ENCODE measurements around the gene ANKRD44.

The ANKRD44 gene

GRCh38 chr2:196971574-196972279, 338.9 kb downstream of the ANKRD44 start:
- Mint-ChIP-seq H3K9me3 (peaks cover 0 to 4% of the 10 kb centered on the region in 2 donors), H3K4me3 (no peak overlapping the region), H3K27me3 (no peaks in the 10 kb centered on the region), H3K27ac (no peak overlapping the region), H3K4me1 (peaks cover 14% of the 10 kb centered on the region)
- DNase-seq (no peak), ATAC-seq (peak; percentile 91)

GRCh38 chr2:196970099-196970498, 340.5 kb downstream of the ANKRD44 start:
- no peak overlapping the region for H3K4me3 Mint-ChIP-seq
- peaks cover 13% of the 10 kb centered on the region for H3K4me1 Mint-ChIP-seq
- ATAC-seq (no peak), DNase-seq (no peak)
- no peaks in the 10 kb centered on the region for H3K27me3 Mint-ChIP-seq
- no peak overlapping the region for H3K27ac Mint-ChIP-seq
- H3K9me3 Mint-ChIP-seq = peaks cover 0 to 4% of the 10 kb centered on the region in 2 donors

GRCh38 chr2:196968516-196968915, 342.1 kb downstream of the ANKRD44 start:
- no peak for ATAC-seq

GRCh38 chr2:196967775-196968174, 342.8 kb downstream of the ANKRD44 start:
- H3K9me3 Mint-ChIP-seq = peaks cover 0 to 4% of the 10 kb centered on the region in 2 donors

More at GRCh38 chr2:196968516-196968915, 342.1 kb downstream of the ANKRD44 start:
- peaks cover 0 to 4% of the 10 kb centered on the region in 2 donors for H3K9me3 Mint-ChIP-seq
- DNase-seq = no peak
- H3K27ac Mint-ChIP-seq = peak overlapping the region in 1 of 2 donors; percentile 0
- no peak overlapping the region for H3K4me3 Mint-ChIP-seq
- peaks cover 12% of the 10 kb centered on the region for H3K4me1 Mint-ChIP-seq
- H3K27me3 Mint-ChIP-seq = no peaks in the 10 kb centered on the region

GRCh38 chr2:196967116-196967515, 343.5 kb downstream of the ANKRD44 start:
- Mint-ChIP-seq H3K9me3 (peaks cover 0 to 4% of the 10 kb centered on the region in 2 donors), H3K27ac (no peak overlapping the region), H3K4me3 (no peak overlapping the region), H3K27me3 (no peaks in the 10 kb centered on the region), H3K4me1 (peaks cover 26% of the 10 kb centered on the region)
- DNase-seq (no peak), ATAC-seq (no peak)

More at GRCh38 chr2:196967775-196968174, 342.8 kb downstream of the ANKRD44 start:
- peak overlapping the region in 1 of 2 donors; percentile 51 for H3K27ac Mint-ChIP-seq
- peaks cover 19% of the 10 kb centered on the region for H3K4me1 Mint-ChIP-seq
- no peak for ATAC-seq
- no peak overlapping the region for H3K4me3 Mint-ChIP-seq
- no peak for DNase-seq
- H3K27me3 Mint-ChIP-seq = no peaks in the 10 kb centered on the region

- Mint-ChIP-seq H3K4me3 (no peak overlapping the region), H3K27ac (no peak overlapping the region)
- ATAC-seq = no peak
Observed at GRCh38 chr2:196966061-196966460, 344.5 kb downstream of the ANKRD44 start.

GRCh38 chr2:196965651-196966050, 344.9 kb downstream of the ANKRD44 start:
- Mint-ChIP-seq H3K27ac (no peak overlapping the region), H3K9me3 (peaks cover 0 to 4% of the 10 kb centered on the region in 2 donors), H3K4me3 (no peak overlapping the region), H3K27me3 (no peaks in the 10 kb centered on the region), H3K4me1 (peaks cover 32% of the 10 kb centered on the region)
- ATAC-seq (no peak), DNase-seq (no peak)

More at GRCh38 chr2:196966061-196966460, 344.5 kb downstream of the ANKRD44 start:
- DNase-seq = no peak
- Mint-ChIP-seq H3K9me3 (peaks cover 0 to 4% of the 10 kb centered on the region in 2 donors), H3K27me3 (no peaks in the 10 kb centered on the region), H3K4me1 (peaks cover 31% of the 10 kb centered on the region)

- Mint-ChIP-seq H3K9me3 (peaks cover 0 to 4% of the 10 kb centered on the region in 2 donors), H3K27me3 (no peaks in the 10 kb centered on the region), H3K27ac (no peak overlapping the region), H3K4me1 (peaks cover 32% of the 10 kb centered on the region), H3K4me3 (no peak overlapping the region)
- DNase-seq = no peak
- ATAC-seq = no peak
Observed at GRCh38 chr2:196963961-196964360, 346.6 kb downstream of the ANKRD44 start.

GRCh38 chr2:196963043-196963442, 347.5 kb downstream of the ANKRD44 start:
- Mint-ChIP-seq H3K27me3 (no peaks in the 10 kb centered on the region), H3K4me1 (peaks cover 38% of the 10 kb centered on the region), H3K9me3 (peaks cover 4 to 7% of the 10 kb centered on the region in 2 donors), H3K27ac (no peak overlapping the region), H3K4me3 (peak overlapping the region; percentile 27 to 37)
- peak; percentile 51 for ATAC-seq
- DNase-seq = no peak

GRCh38 chr2:196962325-196962724, 348.3 kb downstream of the ANKRD44 start:
- ATAC-seq = peak; percentile 87
- Mint-ChIP-seq H3K4me3 (peak overlapping the region in 1 of 2 donors; percentile 49), H3K4me1 (peaks cover 42% of the 10 kb centered on the region), H3K9me3 (peaks cover 0 to 7% of the 10 kb centered on the region in 2 donors), H3K27me3 (no peaks in the 10 kb centered on the region), H3K27ac (peak overlapping the region; percentile 3 to 40)
- DNase-seq = no peak

GRCh38 chr2:196961889-196962288, 348.7 kb downstream of the ANKRD44 start:
- H3K27me3 Mint-ChIP-seq = no peaks in the 10 kb centered on the region
- ATAC-seq = peak; percentile 95
- peak in 1 of 2 donors; percentile 29 for DNase-seq

GRCh38 chr2:196959734-196960338, 350.7 kb downstream of the ANKRD44 start:
- H3K4me3 Mint-ChIP-seq = no peak overlapping the region
- H3K9me3 Mint-ChIP-seq = peaks cover 0 to 7% of the 10 kb centered on the region in 2 donors
- peak overlapping the region in 1 of 2 donors; percentile 1 for H3K27ac Mint-ChIP-seq
- H3K27me3 Mint-ChIP-seq = peaks cover 8% of the 10 kb centered on the region
- DNase-seq (no peak), ATAC-seq (no peak)
- peaks cover 52% of the 10 kb centered on the region for H3K4me1 Mint-ChIP-seq

More at GRCh38 chr2:196961889-196962288, 348.7 kb downstream of the ANKRD44 start:
- Mint-ChIP-seq H3K9me3 (peaks cover 0 to 7% of the 10 kb centered on the region in 2 donors), H3K27ac (peak overlapping the region in 1 of 2 donors; percentile 24), H3K4me3 (peak overlapping the region; percentile 35 to 49), H3K4me1 (peaks cover 42% of the 10 kb centered on the region)

GRCh38 chr2:196959281-196959680, 351.3 kb downstream of the ANKRD44 start:
- H3K9me3 Mint-ChIP-seq = peaks cover 0 to 7% of the 10 kb centered on the region in 2 donors
- ATAC-seq (no peak), DNase-seq (no peak)
- H3K27ac Mint-ChIP-seq = peak overlapping the region in 1 of 2 donors; percentile 1
- H3K27me3 Mint-ChIP-seq = peaks cover 8% of the 10 kb centered on the region
- H3K4me1 Mint-ChIP-seq = peaks cover 52% of the 10 kb centered on the region
- no peak overlapping the region for H3K4me3 Mint-ChIP-seq

- Mint-ChIP-seq H3K4me3 (no peak overlapping the region), H3K27me3 (peaks cover 8% of the 10 kb centered on the region), H3K27ac (no peak overlapping the region), H3K9me3 (peaks cover 0 to 7% of the 10 kb centered on the region in 2 donors), H3K4me1 (peaks cover 41% of the 10 kb centered on the region)
- no peak for DNase-seq
- no peak for ATAC-seq
Observed at GRCh38 chr2:196957881-196958525, 352.6 kb downstream of the ANKRD44 start.

- no peak for ATAC-seq
- no peak overlapping the region for H3K4me3 Mint-ChIP-seq
- peaks cover 0 to 7% of the 10 kb centered on the region in 2 donors for H3K9me3 Mint-ChIP-seq
- peaks cover 8% of the 10 kb centered on the region for H3K27me3 Mint-ChIP-seq
- peaks cover 35% of the 10 kb centered on the region for H3K4me1 Mint-ChIP-seq
- H3K27ac Mint-ChIP-seq = no peak overlapping the region
- DNase-seq = no peak
Observed at GRCh38 chr2:196957442-196957841, 353.1 kb downstream of the ANKRD44 start.
